Hematopoietic multipotent progenitor cell treated with erythropoietin and hydrocortisone succinate and interleukin-3 and kit ligand, for 6 days (in vitro differentiated cells): Measurements from ENCODE around the gene CAPN13.

Source experiments
- DNase-seq: peaks from one replicate; pipeline ENCODE4 v3.0.0-alpha.2; 2015

The CAPN13 gene

GRCh38 chr2:30807249-30807648, at the start of gene CAPN13:
CAPN13 (minus strand) TSS chr2:30807446; CDS start chr2:30787325, 20,121 bp downstream.
- DNase-seq, result no peak

GRCh38 chr2:30847841-30848240, 40.6 kb upstream of the CAPN13 start:
- DNase-seq, result no peak

- DNase-seq, result no peak
Observed at GRCh38 chr2:30847329-30847728, 40.1 kb upstream of the CAPN13 start.

GRCh38 chr2:30828586-30828985, 21.3 kb upstream of the CAPN13 start:
- DNase-seq, result no peak

GRCh38 chr2:30826916-30827315, 19.7 kb upstream of the CAPN13 start:
- DNase-seq, result no peak

- no peak for DNase-seq
Observed at GRCh38 chr2:30826481-30826880, 19.2 kb upstream of the CAPN13 start.

GRCh38 chr2:30823452-30823851, 16.2 kb upstream of the CAPN13 start:
- DNase-seq, result no peak

- DNase-seq, result no peak
Observed at GRCh38 chr2:30821960-30822359, 14.7 kb upstream of the CAPN13 start.

- DNase-seq, result no peak
Observed at GRCh38 chr2:30820381-30821055, 13.3 kb upstream of the CAPN13 start.

GRCh38 chr2:30809938-30810337, 2.7 kb upstream of the CAPN13 start:
- DNase-seq, result no peak

- no peak for DNase-seq
Observed at GRCh38 chr2:30808695-30809094, 1.4 kb upstream of the CAPN13 start.

GRCh38 chr2:30803281-30803680, 4.0 kb downstream of the CAPN13 start:
- no peak for DNase-seq

GRCh38 chr2:30802611-30803010, 4.6 kb downstream of the CAPN13 start:
- DNase-seq, result no peak

GRCh38 chr2:30801821-30802455, 5.3 kb downstream of the CAPN13 start:
- no peak for DNase-seq

GRCh38 chr2:30800159-30800558, 7.1 kb downstream of the CAPN13 start:
- DNase-seq, result no peak

GRCh38 chr2:30799366-30799765, 7.9 kb downstream of the CAPN13 start:
- DNase-seq, result no peak

- peak; percentile 4 for DNase-seq
Observed at GRCh38 chr2:30798536-30798991, 8.7 kb downstream of the CAPN13 start.

- no peak for DNase-seq
Observed at GRCh38 chr2:30797381-30798015, 9.7 kb downstream of the CAPN13 start.

- no peak for DNase-seq
Observed at GRCh38 chr2:30796699-30797098, 10.5 kb downstream of the CAPN13 start.

- no peak for DNase-seq
Observed at GRCh38 chr2:30792521-30792920, 14.7 kb downstream of the CAPN13 start.

GRCh38 chr2:30790879-30791278, 16.4 kb downstream of the CAPN13 start:
- DNase-seq, result no peak

GRCh38 chr2:30789670-30790210, 17.5 kb downstream of the CAPN13 start:
- DNase-seq, result no peak

GRCh38 chr2:30786923-30787685, 20.1 kb downstream of the CAPN13 start:
- no peak for DNase-seq
